GM10248 (cell line): ENCODE data around the gene MAPRE2.

Experiments
- CTCF ChIA-PET: fragments of 300-600 bp; sonication (Branson Sonifier 250); formaldehyde crosslinking; extraction: SDS; loops from one replicate; lab custom pipeline; 2021; ENCODE audit warnings: antibody characterized with exemption; lab: Yijun Ruan, JAX
- POLR2A ChIA-PET: fragments of 350-650 bp; sonication (Branson Sonifier 250); formaldehyde crosslinking; extraction: SDS; loops from one replicate; lab custom pipeline; 2020; ENCODE audit warnings: antibody characterized with exemption; lab: Yijun Ruan, JAX
- DNase-seq: peaks from one replicate; pipeline ENCODE4 v3.0.0; 2012; ENCODE audit errors: extremely low spot score
- CTCF ChIP-seq: IDR thresholded peaks from 2 replicates; pipeline ENCODE4 v1.5.1; 2012; ENCODE audit warnings: mild to moderate bottlenecking, low read depth; ENCODE audit errors: extremely low read depth, missing control alignments, control extremely low read depth

Gene MAPRE2

GRCh38 chr18:35084494-35085449 is 43.6 kb downstream of the MAPRE2 start:
- no peak for TF ChIP-seq CTCF
- DNase-seq, result no peak
- POLR2A ChIA-PET, result no interaction called here
- CTCF ChIA-PET, result interaction anchor here (0.8 to 3.8 kb wide), 4 partner anchors 9 to 57 kb away, joined by 3 to 11 read pairs (median 6); no protein-coding TSS in a partner anchor

- ChIA-PET CTCF (interaction anchor here (0.8 to 3.8 kb wide), 5 partner anchors 8 to 56 kb away, joined by 3 to 11 read pairs (median 4); no protein-coding TSS in a partner anchor), POLR2A (interaction anchor here (1.1 kb wide), 1 partner anchor 11 kb away, joined by 3 read pairs; no protein-coding TSS in a partner anchor)
- DNase-seq, result no peak
Measured at GRCh38 chr18:35085450-35086380, 44.5 kb downstream of the MAPRE2 start.

GRCh38 chr18:35086704-35087103 is 45.5 kb downstream of the MAPRE2 start:
- ChIA-PET CTCF (interaction anchor here (1.2 to 3.8 kb wide), 4 partner anchors 13 to 39 kb away, joined by 3 to 11 read pairs (median 4); no protein-coding TSS in a partner anchor), POLR2A (no interaction called here)
- no peak for DNase-seq
- TF ChIP-seq CTCF, result no peak

More at GRCh38 chr18:35085450-35086380, 44.5 kb downstream of the MAPRE2 start:
- no peak for TF ChIP-seq CTCF

DNA sequence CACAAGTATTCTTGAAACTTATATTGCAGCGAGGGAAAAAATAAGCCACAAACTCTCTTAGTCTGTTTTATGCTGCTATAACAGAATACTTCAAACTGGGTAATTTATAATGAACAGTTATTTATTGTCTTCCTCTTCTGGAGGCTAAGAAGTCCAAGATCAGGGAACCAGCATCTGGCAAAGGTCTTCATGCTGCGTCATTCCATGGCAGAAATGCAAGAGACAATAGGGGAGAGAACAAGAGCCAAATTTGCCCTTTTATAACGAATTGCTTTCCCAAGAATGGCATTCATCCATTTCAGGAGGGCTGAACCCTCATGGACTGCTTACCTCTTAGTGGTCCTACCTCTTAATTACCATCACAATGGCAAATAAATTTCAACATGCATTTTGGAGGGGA is 46.5 kb downstream of the MAPRE2 start:
- DNase-seq, result no peak
- ChIA-PET POLR2A (no interaction called here), CTCF (interaction anchor here (1.2 to 3.8 kb wide), 4 partner anchors 11 to 40 kb away, joined by 3 to 11 read pairs (median 3); no protein-coding TSS in a partner anchor)
- TF ChIP-seq CTCF, result no peak

- ChIA-PET CTCF (interaction anchor here (0.9 to 1.2 kb wide), 2 partner anchors 9 to 14 kb away, joined by 3 read pairs; no protein-coding TSS in a partner anchor), POLR2A (no interaction called here)
- no peak for DNase-seq
- no peak for TF ChIP-seq CTCF
Measured at GRCh38 chr18:35088921-35089320, 47.7 kb downstream of the MAPRE2 start.
